Tibial artery (tissue), 4 donors: ENCODE results near the gene BFAR.

Experiments used
- DNase-seq, 2 donors: peaks; one replicate each; pipeline ENCODE4 v3.0.0-alpha.2; 2019
- H3K27ac ChIP-seq, 2 donors: fragments of 200-600 bp; sonication (generic) in 1 of 2; 1 replicate in 1 of 2; 2 replicates in 1 of 2; pipeline ENCODE4 v1.5.1; 2018 to 2019; ENCODE audit warnings: mild to moderate bottlenecking in 1 of 2
- H3K27me3 ChIP-seq, 2 donors: fragments of 200-600 bp; sonication (generic) in 1 of 2; one replicate each; pipeline versions ENCODE4 v1.5.1 to v1.6.0; 2016 to 2019
- H3K36me3 ChIP-seq, 3 donors: fragments of 200-600 bp; sonication (generic) in 2 of 3; one replicate each; pipeline ENCODE4 v1.5.1; 2016 to 2019; ENCODE audit warnings: mild to moderate bottlenecking in 2 of 3
- H3K4me1 ChIP-seq, 4 donors: fragments of 200-600 bp; sonication (generic) in 2 of 4; 1 replicate in 3 of 4; 2 replicates in 1 of 4; pipeline ENCODE4 v1.5.1; 2016 to 2019
- H3K4me3 ChIP-seq, 2 donors: fragments of 200-600 bp; sonication (generic) in 1 of 2; 1 replicate in 1 of 2; 2 replicates in 1 of 2; pipeline ENCODE4 v1.5.1; 2018 to 2019; ENCODE audit warnings: mild to moderate bottlenecking in 2 of 2
- H3K9me3 ChIP-seq, 3 donors: fragments of 200-600 bp; sonication (generic) in 1 of 3; one replicate each; pipeline ENCODE4 v1.5.1; 2016 to 2019
- intact Hi-C: fragments of 100-400 bp; cut with DNase I; formaldehyde crosslinking; loops from one replicate; pipeline ENCODE4 v1.15.0; 2023; ENCODE audit warnings: low total_unique reads
- TF ChIP-seq, protein P1 (sequence below), 2 experiments: fragments of 200-600 bp in 1 of 2; fragments of 450-650 bp in 1 of 2; IDR thresholded peaks; one replicate each; pipeline ENCODE4 v1.5.1; 2017 to 2019; ENCODE audit warnings: antibody characterized with exemption in 2 of 2, mild to moderate bottlenecking in 1 of 2, moderate library complexity in 1 of 2

BFAR gene, protein sequence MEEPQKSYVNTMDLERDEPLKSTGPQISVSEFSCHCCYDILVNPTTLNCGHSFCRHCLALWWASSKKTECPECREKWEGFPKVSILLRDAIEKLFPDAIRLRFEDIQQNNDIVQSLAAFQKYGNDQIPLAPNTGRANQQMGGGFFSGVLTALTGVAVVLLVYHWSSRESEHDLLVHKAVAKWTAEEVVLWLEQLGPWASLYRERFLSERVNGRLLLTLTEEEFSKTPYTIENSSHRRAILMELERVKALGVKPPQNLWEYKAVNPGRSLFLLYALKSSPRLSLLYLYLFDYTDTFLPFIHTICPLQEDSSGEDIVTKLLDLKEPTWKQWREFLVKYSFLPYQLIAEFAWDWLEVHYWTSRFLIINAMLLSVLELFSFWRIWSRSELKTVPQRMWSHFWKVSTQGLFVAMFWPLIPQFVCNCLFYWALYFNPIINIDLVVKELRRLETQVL

GRCh38 chr16:14632693-14633569 lies at the start of gene BFAR:
TSS of gene BFAR (plus strand) at chr16:14632951. CDS start at chr16:14644347, 11,396 bp downstream.
- peaks cover 0 to 1% (median under 1%) of the 10 kb centered on the region in 3 donors for H3K36me3 ChIP-seq
- intact Hi-C loops, result no loop called here
- H3K27me3 ChIP-seq, result no peaks in the 10 kb centered on the region
- peak; percentile 99 to 100 for DNase-seq
- H3K27ac ChIP-seq, result peak within 1 kb of the TSS; percentile 84 to 87
- H3K4me1 ChIP-seq, result peaks cover 0 to 62% (median 34%) of the 10 kb centered on the region in 4 donors
- peak within 1 kb of the TSS; percentile 63 to 77 for H3K4me3 ChIP-seq
- no peaks in the 10 kb centered on the region for H3K9me3 ChIP-seq
- TF ChIP-seq, protein P1, sequence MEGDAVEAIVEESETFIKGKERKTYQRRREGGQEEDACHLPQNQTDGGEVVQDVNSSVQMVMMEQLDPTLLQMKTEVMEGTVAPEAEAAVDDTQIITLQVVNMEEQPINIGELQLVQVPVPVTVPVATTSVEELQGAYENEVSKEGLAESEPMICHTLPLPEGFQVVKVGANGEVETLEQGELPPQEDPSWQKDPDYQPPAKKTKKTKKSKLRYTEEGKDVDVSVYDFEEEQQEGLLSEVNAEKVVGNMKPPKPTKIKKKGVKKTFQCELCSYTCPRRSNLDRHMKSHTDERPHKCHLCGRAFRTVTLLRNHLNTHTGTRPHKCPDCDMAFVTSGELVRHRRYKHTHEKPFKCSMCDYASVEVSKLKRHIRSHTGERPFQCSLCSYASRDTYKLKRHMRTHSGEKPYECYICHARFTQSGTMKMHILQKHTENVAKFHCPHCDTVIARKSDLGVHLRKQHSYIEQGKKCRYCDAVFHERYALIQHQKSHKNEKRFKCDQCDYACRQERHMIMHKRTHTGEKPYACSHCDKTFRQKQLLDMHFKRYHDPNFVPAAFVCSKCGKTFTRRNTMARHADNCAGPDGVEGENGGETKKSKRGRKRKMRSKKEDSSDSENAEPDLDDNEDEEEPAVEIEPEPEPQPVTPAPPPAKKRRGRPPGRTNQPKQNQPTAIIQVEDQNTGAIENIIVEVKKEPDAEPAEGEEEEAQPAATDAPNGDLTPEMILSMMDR (IDR thresholded peaks at IDR 0.05), result no peak

DNA sequence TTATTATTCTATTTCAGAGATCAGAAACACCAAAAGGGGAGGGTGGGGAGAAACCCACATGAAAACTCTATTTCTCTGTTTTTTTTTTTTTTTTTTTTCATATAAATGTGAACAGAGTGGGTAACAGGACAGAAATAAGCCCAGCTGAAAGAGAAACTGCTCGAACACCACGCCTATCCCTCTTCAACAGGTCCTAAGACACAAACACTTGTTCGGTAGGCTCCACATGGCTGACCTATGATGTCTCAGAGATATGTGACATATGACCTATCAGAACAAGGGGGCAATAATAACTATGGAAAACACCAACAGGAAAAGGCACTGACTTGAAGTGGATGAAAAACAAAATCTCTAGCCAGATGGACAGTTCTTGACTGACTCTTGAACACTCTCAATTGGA lies 47.5 kb upstream of the BFAR start:
- peaks cover 61 to 83% (median 63%) of the 10 kb centered on the region in 3 donors for H3K36me3 ChIP-seq
- H3K4me1 ChIP-seq, result no peaks in the 10 kb centered on the region
- H3K27ac ChIP-seq, result no peak overlapping the region
- H3K27me3 ChIP-seq, result no peaks in the 10 kb centered on the region
- no peak for DNase-seq
- no peak overlapping the region for H3K4me3 ChIP-seq
- TF ChIP-seq, protein P1 (IDR thresholded peaks at IDR 0.05), result no peak
- intact Hi-C loops, result no loop called here
- no peaks in the 10 kb centered on the region for H3K9me3 ChIP-seq

DNA sequence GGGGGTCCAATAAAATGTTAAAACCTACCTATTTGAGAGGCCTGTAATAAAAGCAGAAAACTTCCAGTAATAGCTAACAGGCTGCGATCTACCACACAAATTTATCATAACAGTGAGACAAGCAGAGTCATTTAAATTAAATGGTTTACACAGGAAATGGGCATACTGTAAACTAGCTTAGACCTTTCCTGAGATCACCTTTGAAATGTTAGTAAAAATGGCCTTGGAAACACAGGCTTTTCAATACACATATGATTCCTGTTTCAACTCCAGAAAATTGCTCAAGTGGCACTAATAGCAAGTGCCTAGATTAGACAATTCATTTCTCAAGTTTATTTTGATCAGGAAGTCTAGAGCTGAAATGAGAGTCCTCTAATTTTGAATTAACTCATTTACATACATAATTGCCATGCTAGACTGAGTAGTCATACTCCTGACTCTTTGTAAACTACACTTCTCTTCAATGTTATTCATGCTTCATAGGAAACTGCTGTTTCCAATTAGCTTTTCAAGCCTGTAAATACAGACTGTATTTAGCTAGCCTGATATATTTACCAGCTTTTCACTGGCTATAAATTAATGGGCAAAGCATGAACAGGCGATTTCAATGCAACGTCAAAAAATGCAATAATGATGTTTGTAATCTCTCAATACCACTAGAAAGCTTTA lies 46.0 kb upstream of the BFAR start:
- peaks cover 61 to 83% (median 63%) of the 10 kb centered on the region in 3 donors for H3K36me3 ChIP-seq
- H3K4me1 ChIP-seq, result no peaks in the 10 kb centered on the region
- no peak for DNase-seq
- H3K27me3 ChIP-seq, result no peaks in the 10 kb centered on the region
- H3K27ac ChIP-seq, result no peak overlapping the region
- TF ChIP-seq, protein P1 (IDR thresholded peaks at IDR 0.05), result no peak
- intact Hi-C loops, result no loop called here
- H3K9me3 ChIP-seq, result no peaks in the 10 kb centered on the region
- H3K4me3 ChIP-seq, result no peak overlapping the region

GRCh38 chr16:14600164-14600563 lies 32.6 kb upstream of the BFAR start:
- Histone ChIP-seq H3K4me1 (no peaks in the 10 kb centered on the region), H3K27ac (no peak overlapping the region), H3K9me3 (no peaks in the 10 kb centered on the region), H3K36me3 (peaks cover 51 to 97% (median 90%) of the 10 kb centered on the region in 3 donors), H3K4me3 (no peak overlapping the region), H3K27me3 (no peaks in the 10 kb centered on the region)
- intact Hi-C loops, result no loop called here
- TF ChIP-seq, protein P1 (IDR thresholded peaks at IDR 0.05), result peak; percentile 47 to 56
- DNase-seq, result no peak

DNA sequence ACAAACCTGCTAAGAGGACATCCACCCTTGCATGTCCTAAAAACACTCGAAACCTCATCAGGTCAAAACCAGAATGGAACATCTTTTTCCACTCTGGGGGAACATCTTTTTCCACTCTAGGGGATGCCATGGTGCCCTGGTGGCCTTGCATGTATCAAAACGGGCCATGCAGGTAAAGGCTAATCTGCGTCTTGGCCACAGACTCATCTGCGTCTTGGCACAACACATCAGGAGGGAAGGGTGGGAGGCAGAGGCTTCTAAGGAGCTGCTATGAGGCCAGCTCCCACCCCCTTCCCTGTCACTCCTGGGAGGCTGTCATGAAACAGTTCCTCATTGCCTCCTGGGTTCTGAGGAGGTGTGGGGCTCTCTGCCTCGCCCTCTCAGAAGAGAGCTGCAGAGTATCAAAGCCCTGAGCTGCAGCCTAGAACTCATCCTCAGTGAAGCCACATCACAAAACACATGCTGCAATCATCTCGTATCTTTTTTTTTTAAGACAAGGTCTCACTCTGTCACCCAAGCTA lies 30.2 kb upstream of the BFAR start:
- TF ChIP-seq, protein P1 (IDR thresholded peaks at IDR 0.05), result no peak
- intact Hi-C loops, result no loop called here
- H3K36me3 ChIP-seq, result peaks cover 70 to 96% (median 92%) of the 10 kb centered on the region in 3 donors
- H3K27me3 ChIP-seq, result no peaks in the 10 kb centered on the region
- no peaks in the 10 kb centered on the region for H3K9me3 ChIP-seq
- no peak overlapping the region for H3K4me3 ChIP-seq
- no peak overlapping the region for H3K27ac ChIP-seq
- no peaks in the 10 kb centered on the region for H3K4me1 ChIP-seq
- DNase-seq, result no peak
